GM12878 (cell line): ENCODE results near the gene CHPF2. TPM values are rescaled to one million over a fixed set of nuclear protein-coding genes. Genes with fewer than 3 reads are reported as not detected.

Experiments used
- ATAC-seq: fragments of 200-7000 bp; cut with Tn5 transposase; 3 replicates; pipeline ENCODE4 v1.9.1; 2020; ENCODE audit warnings: mild to moderate bottlenecking, moderate library complexity
- BruUV-seq: library from RNA; stranded (reverse); fragments of 400-500 nt; replicated peaks from 2 replicates; lab custom pipeline; 2021; lab: Mats Ljungman, UMichigan
- CTCF ChIA-PET: fragments of 300-600 bp; sonication (Branson Sonifier 250); formaldehyde crosslinking; extraction: SDS; loops from one replicate; lab custom pipeline; 2021; ENCODE audit warnings: inconsistent platforms; lab: Yijun Ruan, JAX
- POLR2A ChIA-PET: fragments of 350-600 bp; formaldehyde crosslinking; extraction: SDS; loops from one replicate; lab custom pipeline; 2021; ENCODE audit warnings: inconsistent platforms; lab: Charles Lee
- RAD21 ChIA-PET: fragments of 300-600 bp; sonication (Branson Sonifier 250); formaldehyde crosslinking; loops from one replicate; lab custom pipeline; 2023; ENCODE audit warnings: antibody characterized with exemption; ENCODE audit not compliant: unreplicated experiment; lab: Charles Lee
- SMC1A ChIA-PET: fragments of 300-600 bp; sonication (Branson Sonifier 250); formaldehyde crosslinking; loops from one replicate; lab custom pipeline; 2023; ENCODE audit not compliant: unreplicated experiment, uncharacterized antibody; lab: Charles Lee
- DNase-seq: peaks from one replicate; pipeline ENCODE4 v3.0.0-alpha.2; 2011; ENCODE audit warnings: low read depth, low spot score
- FAIRE-seq: peaks from 3 replicates; lab custom pipeline; 2011; peaks lifted over from hg19 to GRCh38; lab: Jason Lieb, UNC
- H2AFZ ChIP-seq: 2 replicates; pipeline ENCODE4 v1.6.0; 2011; ENCODE audit warnings: low read depth, low read length, control low read depth; ENCODE audit not compliant: control insufficient read depth
- H3K27ac ChIP-seq: 2 replicates; pipeline ENCODE4 v1.5.1; 2011; ENCODE audit warnings: control low read depth; ENCODE audit not compliant: control insufficient read depth, insufficient read depth
- H3K27me3 ChIP-seq, 2 experiments: replicated peaks in 1 of 2; 2 replicates each; pipeline versions ENCODE4 v1.6.0 to v1.6.1; 2011; ENCODE audit warnings: low read length in 1 of 2; ENCODE audit not compliant: control insufficient read depth in 2 of 2, insufficient read depth in 2 of 2
- H3K36me3 ChIP-seq, 2 experiments: 2 replicates each; pipeline ENCODE4 v1.5.1; 2011; ENCODE audit warnings: low read length in 1 of 2; ENCODE audit not compliant: control insufficient read depth in 2 of 2, insufficient read depth in 2 of 2
- H3K4me1 ChIP-seq: 2 replicates; pipeline ENCODE4 v1.6.1; 2011; ENCODE audit warnings: mild to moderate bottlenecking, low read length, moderate library complexity, mixed read lengths; ENCODE audit not compliant: control insufficient read depth, insufficient read depth
- H3K4me2 ChIP-seq: 2 replicates; pipeline ENCODE4 v1.6.0; 2011; ENCODE audit warnings: control low read depth; ENCODE audit not compliant: control insufficient read depth, insufficient read depth
- H3K4me3 ChIP-seq: fragments of 200-600 bp; sonication (generic); 2 replicates; pipeline ENCODE4 v1.5.1; 2016
- H3K79me2 ChIP-seq: 2 replicates; pipeline ENCODE4 v1.6.0; 2011; ENCODE audit warnings: low read length; ENCODE audit not compliant: control insufficient read depth, insufficient read depth
- H3K9ac ChIP-seq: 2 replicates; pipeline ENCODE4 v1.8.0; 2011; ENCODE audit warnings: low read length, control low read depth, mixed read lengths; ENCODE audit not compliant: control insufficient read depth, insufficient read depth
- H3K9me3 ChIP-seq: replicated peaks from 3 replicates; pipeline ENCODE4 v1.5.1; 2011; ENCODE audit warnings: mild to moderate bottlenecking, low read length; ENCODE audit not compliant: control insufficient read depth, insufficient read depth
- H4K20me1 ChIP-seq: 2 replicates; pipeline ENCODE4 v1.6.0; 2011; ENCODE audit not compliant: control insufficient read depth, insufficient read depth
- ASH2L ChIP-seq: fragments of 300-600, 200-600 bp; sonication (generic); IDR thresholded peaks from 2 replicates; pipeline ENCODE4 v1.6.1; 2017; ENCODE audit warnings: low read depth, mild to moderate bottlenecking, borderline replicate concordance
- BCL11A ChIP-seq: IDR thresholded peaks from 2 replicates; pipeline ENCODE4 v1.6.1; 2011; ENCODE audit warnings: low read depth, low read length
- CBX5 ChIP-seq: sonication (generic); IDR thresholded peaks from 2 replicates; pipeline ENCODE4 v1.6.1; 2016; ENCODE audit warnings: low read depth, moderate library complexity, mild to moderate bottlenecking, inconsistent platforms
- CREB1 ChIP-seq: IDR thresholded peaks from 2 replicates; pipeline ENCODE4 v1.6.1; 2012; ENCODE audit warnings: low read depth, mild to moderate bottlenecking, inconsistent platforms
- FOS ChIP-seq: IDR thresholded peaks from 3 replicates; pipeline ENCODE4 v1.6.1; 2011; ENCODE audit warnings: borderline replicate concordance; ENCODE audit not compliant: insufficient read length; ENCODE audit errors: extremely low read depth
- IKZF2 ChIP-seq, 2 experiments: fragments of 450-650 bp; IDR thresholded peaks; 2 replicates each; pipeline ENCODE4 v1.6.1; 2017; ENCODE audit warnings: mild to moderate bottlenecking in 2 of 2, moderate library complexity in 2 of 2
- KAT2A ChIP-seq: conservative IDR thresholded peaks from 2 replicates; pipeline ENCODE4 v1.6.1; 2011; ENCODE audit warnings: low read depth, low read length; ENCODE audit not compliant: control insufficient read depth
- NFIC ChIP-seq: IDR thresholded peaks from 2 replicates; pipeline ENCODE4 v1.6.1; 2012; ENCODE audit warnings: low read depth, mild to moderate bottlenecking, inconsistent platforms, low read length, moderate library complexity
- REST ChIP-seq: IDR thresholded peaks from 2 replicates; pipeline ENCODE4 v1.6.1; 2012; ENCODE audit warnings: mild to moderate bottlenecking, low read depth, low read length
- SMC3 ChIP-seq: IDR thresholded peaks from 2 replicates; pipeline ENCODE4 v1.6.1; 2011; ENCODE audit warnings: low read length, improper control_type of control experiment, borderline replicate concordance
- SPI1 ChIP-seq: IDR thresholded peaks from 2 replicates; pipeline ENCODE4 v1.6.1; 2011; ENCODE audit warnings: low read depth, mild to moderate bottlenecking, low read length, moderate library complexity, borderline replicate concordance; ENCODE audit not compliant: insufficient read depth
- TCF7 ChIP-seq: IDR thresholded peaks from 2 replicates; pipeline ENCODE4 v1.6.1; 2014; ENCODE audit warnings: antibody characterized with exemption, borderline replicate concordance
- ZSCAN29 ChIP-seq: fragments of 450-650 bp; IDR thresholded peaks from 2 replicates; pipeline ENCODE4 v1.6.1; 2017; ENCODE audit warnings: mild to moderate bottlenecking, moderate library complexity
- WGBS: methylation state at CpG from one replicate; pipeline ENCODE4 v1.1.6; 2016; ENCODE audit warnings: low lambda C conversion rate; ENCODE audit not compliant: insufficient replicate concordance, insufficient coverage; ENCODE audit errors: missing lambda C conversion rate; 5-methylcytosine and 5-hydroxymethylcytosine counted together
- in situ Hi-C: fragments of 300-500 bp; cut with MboI; formaldehyde crosslinking; loops from 9 replicates; pipeline ENCODE4 v1.14.3; 2018; ENCODE audit warnings: mixed read lengths
- intact Hi-C: fragments of 100-400 bp; cut with micrococcal nuclease; formaldehyde crosslinking; loops from one replicate; pipeline ENCODE4 v1.14.2; 2022; ENCODE audit not compliant: unreplicated experiment
- polyA plus RNA-seq, 11 experiments: library from polyadenylated mRNA; depleted of rRNA in 4 of 11; unstranded in 6 of 11; stranded (reverse) in 5 of 11; fragments of >200 nt; fragmentation: Nextera tagmentation in 4 of 11; fragmentation: Illumina TruSeq in 1 of 11; extraction: Ambion mirVana in 4 of 11; extraction: Trizol in 1 of 11; gene quantifications; 1 replicate in 1 of 11; 2 replicates in 10 of 11; pipeline versions ENCODE4 v1.2.1 to v1.2.3, GENCODE V29; 2011 to 2016; ENCODE audit warnings: inconsistent platforms in 2 of 11, missing spikeins in 2 of 11, low read depth in 1 of 11
- total RNA-seq, 4 experiments: library from RNA; depleted of rRNA in 3 of 4; stranded (reverse); fragments of >200 nt in 3 of 4; fragmentation: Illumina TruSeq in 1 of 4; extraction: Trizol in 1 of 4; gene quantifications; 2 replicates each; pipeline versions ENCODE4 v1.2.1 to v1.2.3, GENCODE V29; 2013 to 2021
- TF ChIP-seq, protein P1 (sequence below): IDR thresholded peaks from 2 replicates; pipeline ENCODE4 v1.6.1; 2011; ENCODE audit warnings: borderline replicate concordance, low read depth, mild to moderate bottlenecking, moderate library complexity, mixed read lengths, low read length; ENCODE audit not compliant: insufficient read depth; ENCODE audit errors: extremely low read length
- TF ChIP-seq, protein P2 (sequence below): fragments of 150-350 bp; IDR thresholded peaks from 2 replicates; pipeline ENCODE4 v1.6.1; 2014; ENCODE audit warnings: mild to moderate bottlenecking, low read depth, low read length
- TF ChIP-seq, protein P3 (sequence below): IDR thresholded peaks from 2 replicates; pipeline ENCODE4 v1.6.1; 2012; ENCODE audit warnings: low read depth, low read length, improper control_type of control experiment

CHPF2 gene
- total and polyA plus RNA-seq, 10 of the 15 experiments (the other 5 are each of a cell fraction or from before 2014, with no cell fraction given) = 0.23 to 33.1 (median 11.5) TPM

DNA sequence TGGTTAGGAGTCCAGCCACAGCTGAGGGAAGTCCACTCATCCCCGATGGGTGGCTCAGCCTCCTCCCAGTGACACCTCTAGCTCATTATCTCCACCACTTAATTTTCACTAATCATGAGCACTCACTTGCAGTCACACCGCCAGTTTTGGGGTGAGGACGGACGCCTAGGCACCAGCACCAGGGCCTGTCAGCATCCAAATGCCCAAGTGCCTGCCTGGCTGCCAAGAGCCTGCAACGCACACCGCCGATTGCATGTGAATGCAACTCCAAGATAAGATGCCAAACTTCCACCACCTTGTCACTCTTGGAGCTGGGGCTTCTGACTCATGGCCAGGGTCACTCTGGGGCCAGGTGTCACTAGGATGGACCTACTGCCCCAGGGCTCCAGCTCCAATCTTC is 40.6 kb downstream of the CHPF2 start:
- Histone ChIP-seq H3K9ac (no peak overlapping the region), H4K20me1 (peaks cover 4% of the 10 kb centered on the region; the same call in 1 of the 2 replicates), H3K27me3 (peaks cover 0 to 4% of the 10 kb centered on the region in 2 experiments; a peak in 3 of 4 replicates), H2AFZ (no peak overlapping the region), H3K4me3 (no peak overlapping the region), H3K4me1 (no peaks in the 10 kb centered on the region), H3K27ac (no peak overlapping the region), H3K4me2 (no peak overlapping the region), H3K79me2 (no peaks in the 10 kb centered on the region), H3K36me3 (no peaks in the 10 kb centered on the region), H3K9me3 (no peaks in the 10 kb centered on the region)
- ChIA-PET POLR2A (no interaction called here), SMC1A (no interaction called here), RAD21 (no interaction called here), CTCF (no interaction called here)
- intact Hi-C loops (no loop called here), in situ Hi-C loops (no loop called here)
- ATAC-seq (no peak), FAIRE-seq (no peak), DNase-seq (no peak)
- 49% methylated on average over 7 of the region's 7 CpGs for WGBS
- TF ChIP-seq ZSCAN29 (no peak), IKZF2 (IDR thresholded peaks at IDR 0.05) (no peak), CREB1 (no peak), NFIC (no peak), ASH2L (no peak), FOS (no peak), SPI1 (no peak), SMC3 (no peak), BCL11A (no peak), REST (no peak), KAT2A (no peak), TCF7 (no peak), CBX5 (no peak)
- TF ChIP-seq, protein P1, sequence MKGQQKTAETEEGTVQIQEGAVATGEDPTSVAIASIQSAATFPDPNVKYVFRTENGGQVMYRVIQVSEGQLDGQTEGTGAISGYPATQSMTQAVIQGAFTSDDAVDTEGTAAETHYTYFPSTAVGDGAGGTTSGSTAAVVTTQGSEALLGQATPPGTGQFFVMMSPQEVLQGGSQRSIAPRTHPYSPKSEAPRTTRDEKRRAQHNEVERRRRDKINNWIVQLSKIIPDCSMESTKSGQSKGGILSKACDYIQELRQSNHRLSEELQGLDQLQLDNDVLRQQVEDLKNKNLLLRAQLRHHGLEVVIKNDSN = no peak
- TF ChIP-seq, protein P2, sequence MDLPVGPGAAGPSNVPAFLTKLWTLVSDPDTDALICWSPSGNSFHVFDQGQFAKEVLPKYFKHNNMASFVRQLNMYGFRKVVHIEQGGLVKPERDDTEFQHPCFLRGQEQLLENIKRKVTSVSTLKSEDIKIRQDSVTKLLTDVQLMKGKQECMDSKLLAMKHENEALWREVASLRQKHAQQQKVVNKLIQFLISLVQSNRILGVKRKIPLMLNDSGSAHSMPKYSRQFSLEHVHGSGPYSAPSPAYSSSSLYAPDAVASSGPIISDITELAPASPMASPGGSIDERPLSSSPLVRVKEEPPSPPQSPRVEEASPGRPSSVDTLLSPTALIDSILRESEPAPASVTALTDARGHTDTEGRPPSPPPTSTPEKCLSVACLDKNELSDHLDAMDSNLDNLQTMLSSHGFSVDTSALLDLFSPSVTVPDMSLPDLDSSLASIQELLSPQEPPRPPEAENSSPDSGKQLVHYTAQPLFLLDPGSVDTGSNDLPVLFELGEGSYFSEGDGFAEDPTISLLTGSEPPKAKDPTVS = no peak
- TF ChIP-seq, protein P3, sequence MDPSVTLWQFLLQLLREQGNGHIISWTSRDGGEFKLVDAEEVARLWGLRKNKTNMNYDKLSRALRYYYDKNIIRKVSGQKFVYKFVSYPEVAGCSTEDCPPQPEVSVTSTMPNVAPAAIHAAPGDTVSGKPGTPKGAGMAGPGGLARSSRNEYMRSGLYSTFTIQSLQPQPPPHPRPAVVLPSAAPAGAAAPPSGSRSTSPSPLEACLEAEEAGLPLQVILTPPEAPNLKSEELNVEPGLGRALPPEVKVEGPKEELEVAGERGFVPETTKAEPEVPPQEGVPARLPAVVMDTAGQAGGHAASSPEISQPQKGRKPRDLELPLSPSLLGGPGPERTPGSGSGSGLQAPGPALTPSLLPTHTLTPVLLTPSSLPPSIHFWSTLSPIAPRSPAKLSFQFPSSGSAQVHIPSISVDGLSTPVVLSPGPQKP = no peak
- BruUV-seq = no TSS peak
